G401.6 (cell line): ENCODE results near the gene TPGS1.

ENCODE experiments used
- FAIRE-seq: peaks from 2 replicates; lab custom pipeline; 2012; peaks lifted over from hg19 to GRCh38; lab: Jason Lieb, UNC

TPGS1 gene

DNA sequence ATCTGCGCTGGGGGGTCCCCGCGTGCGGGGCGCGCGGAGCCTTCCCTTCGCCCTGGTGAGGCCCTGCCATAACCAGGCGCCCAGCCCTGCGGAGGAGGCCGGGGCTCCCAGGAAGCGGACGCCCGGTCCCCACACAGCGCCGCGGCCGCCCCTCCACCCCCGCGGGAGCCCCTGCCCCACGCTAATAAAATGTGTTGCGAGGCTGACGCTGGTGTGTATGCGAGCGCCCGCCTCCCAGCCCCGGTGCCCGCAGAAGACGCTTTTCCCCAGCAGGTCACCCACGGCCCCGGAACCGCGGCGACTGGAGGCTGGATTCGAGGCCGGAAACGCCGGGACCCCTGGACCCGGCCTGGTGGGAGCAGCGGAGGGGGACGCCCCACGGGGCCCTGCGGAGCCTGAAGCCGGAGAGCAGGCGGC lies 12.2 kb downstream of the TPGS1 start:
- no peak for FAIRE-seq

DNA sequence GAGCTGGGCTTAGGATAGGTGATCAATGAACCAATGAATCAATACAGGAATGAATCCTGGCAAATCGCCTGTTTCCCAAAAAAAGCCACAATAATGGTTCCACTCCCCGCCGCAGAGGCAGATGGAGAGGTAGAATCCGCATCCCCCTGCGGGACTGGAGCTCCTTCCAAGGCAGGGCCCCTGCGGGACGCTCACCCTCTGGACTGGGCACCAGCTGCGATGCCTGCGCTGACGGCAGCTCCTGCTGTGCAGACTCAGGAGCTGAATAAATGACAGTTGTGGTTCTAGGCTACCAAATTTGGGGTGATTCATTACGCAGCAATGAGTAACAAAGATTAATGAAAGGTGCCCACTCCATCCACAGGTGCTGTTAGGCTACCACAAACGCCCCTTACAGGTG lies 15.4 kb downstream of the TPGS1 start:
- no peak for FAIRE-seq

DNA sequence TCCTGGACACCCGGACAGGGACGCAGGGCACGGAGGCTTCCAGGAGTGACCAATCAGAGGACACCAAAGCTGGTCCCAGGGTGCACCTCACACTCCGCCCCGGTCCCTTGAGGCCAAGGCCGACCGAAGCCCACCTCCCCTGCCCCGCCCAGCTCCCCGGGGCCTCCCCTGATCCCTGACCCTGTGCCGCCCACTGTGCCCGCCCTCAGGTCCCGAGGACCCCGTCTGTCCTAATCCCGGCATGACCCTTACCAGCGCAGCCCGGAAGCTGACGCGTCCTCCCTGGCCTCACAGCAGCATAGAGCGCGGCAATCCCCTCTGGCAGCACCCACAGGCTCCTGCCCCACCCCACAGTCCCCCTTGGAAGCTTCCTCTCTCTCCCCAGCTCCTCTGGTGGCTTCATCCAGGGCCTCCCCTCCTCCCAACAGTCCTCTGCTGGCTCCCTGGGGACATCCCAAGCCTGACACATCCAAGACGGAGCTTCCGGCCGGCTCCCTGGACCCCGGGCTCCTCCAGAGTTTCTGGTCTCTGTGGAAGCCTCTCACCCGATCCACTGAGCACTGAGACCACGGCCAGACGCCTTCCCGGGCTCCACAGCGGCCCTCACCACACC lies 16.9 kb downstream of the TPGS1 start:
- no peak for FAIRE-seq

DNA sequence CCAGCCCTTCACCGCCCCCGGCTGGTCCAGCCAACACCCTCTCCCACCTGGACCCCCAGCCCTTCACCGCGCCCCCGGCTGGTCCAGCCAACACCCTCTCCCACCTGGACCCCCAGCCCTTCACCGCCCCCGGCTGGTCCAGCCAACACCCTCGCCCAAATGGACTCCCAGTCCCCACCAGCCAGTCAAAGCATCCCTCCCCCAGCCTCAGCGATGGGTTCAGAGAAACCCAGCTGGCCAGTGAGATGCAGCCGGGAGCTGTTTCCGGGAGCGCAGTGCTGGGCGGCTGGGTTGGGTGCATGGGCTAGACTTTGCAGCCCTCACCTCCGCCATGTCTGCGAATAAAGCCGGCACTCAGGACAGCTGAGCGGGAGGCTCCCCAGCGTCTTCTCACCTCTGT lies 17.7 kb downstream of the TPGS1 start:
- no peak for FAIRE-seq

DNA sequence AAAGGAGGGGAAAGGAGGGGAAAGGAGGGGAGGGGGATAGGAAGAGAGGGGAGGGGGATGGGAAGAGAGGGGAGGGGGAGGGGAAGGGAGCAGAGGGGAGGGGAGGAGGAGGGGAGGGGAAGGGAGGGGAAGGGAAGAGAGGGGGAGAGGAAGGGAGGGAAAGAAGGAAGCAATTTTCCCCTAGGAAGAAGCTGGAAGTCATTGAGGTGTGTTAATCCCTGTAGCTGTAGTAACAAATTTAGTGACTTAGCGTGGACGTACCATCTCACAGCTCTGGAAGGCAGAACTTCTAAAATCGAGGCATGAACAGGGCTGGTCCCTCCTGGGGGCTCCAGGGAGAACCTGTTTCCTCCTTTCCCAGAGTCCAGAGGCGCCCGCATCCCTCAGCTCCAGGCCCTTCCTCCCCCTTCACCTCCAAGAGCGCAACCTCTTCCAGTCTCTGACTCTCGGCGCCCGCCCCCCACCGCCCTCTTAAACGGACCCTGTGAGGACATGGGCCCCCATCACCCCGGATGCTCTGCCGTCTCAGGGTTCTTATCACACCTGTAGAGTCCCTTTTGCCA lies 18.6 kb downstream of the TPGS1 start:
- no peak for FAIRE-seq

DNA sequence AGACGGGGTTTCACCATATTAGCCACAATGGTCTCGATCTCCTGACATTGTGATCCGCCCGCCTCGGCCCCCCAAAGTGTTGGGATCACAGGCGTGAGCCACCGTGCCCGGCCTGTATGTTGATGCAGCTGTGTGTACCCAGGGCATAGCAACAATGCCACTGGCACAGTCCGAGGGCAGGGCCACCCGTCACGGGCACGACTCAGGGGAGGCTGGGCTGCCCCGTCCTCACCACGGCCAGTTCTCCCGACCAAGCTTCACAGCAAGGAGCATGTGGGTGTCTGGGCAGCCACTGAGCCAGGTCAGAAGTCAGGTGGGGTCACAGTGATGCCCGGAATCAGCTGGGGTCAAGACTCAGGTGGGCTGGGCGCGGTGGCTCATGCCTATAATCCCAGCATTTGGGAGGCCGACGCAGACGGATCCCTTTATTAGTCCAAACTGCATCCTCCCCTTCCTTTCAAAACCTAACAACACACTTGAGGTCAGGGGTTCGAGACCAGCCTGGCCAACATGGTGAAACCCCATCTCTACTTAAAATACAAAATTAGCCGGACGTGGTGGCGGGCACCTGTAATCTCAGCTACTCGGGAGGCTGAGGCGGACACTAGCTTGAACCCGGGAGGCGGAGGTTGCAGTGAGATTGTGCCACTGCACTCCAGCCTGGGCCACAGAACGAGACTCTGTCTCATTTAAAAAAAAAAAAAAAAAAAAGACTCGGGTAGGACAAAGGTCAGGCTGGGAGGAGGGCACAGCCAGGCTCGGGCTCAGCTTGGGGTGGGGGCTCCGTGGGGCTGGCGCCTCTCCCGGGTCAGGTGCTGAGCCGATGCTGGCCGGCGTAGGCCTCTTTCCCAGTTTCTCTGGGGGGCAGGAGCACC lies 23.1 kb downstream of the TPGS1 start:
- FAIRE-seq: no peak

DNA sequence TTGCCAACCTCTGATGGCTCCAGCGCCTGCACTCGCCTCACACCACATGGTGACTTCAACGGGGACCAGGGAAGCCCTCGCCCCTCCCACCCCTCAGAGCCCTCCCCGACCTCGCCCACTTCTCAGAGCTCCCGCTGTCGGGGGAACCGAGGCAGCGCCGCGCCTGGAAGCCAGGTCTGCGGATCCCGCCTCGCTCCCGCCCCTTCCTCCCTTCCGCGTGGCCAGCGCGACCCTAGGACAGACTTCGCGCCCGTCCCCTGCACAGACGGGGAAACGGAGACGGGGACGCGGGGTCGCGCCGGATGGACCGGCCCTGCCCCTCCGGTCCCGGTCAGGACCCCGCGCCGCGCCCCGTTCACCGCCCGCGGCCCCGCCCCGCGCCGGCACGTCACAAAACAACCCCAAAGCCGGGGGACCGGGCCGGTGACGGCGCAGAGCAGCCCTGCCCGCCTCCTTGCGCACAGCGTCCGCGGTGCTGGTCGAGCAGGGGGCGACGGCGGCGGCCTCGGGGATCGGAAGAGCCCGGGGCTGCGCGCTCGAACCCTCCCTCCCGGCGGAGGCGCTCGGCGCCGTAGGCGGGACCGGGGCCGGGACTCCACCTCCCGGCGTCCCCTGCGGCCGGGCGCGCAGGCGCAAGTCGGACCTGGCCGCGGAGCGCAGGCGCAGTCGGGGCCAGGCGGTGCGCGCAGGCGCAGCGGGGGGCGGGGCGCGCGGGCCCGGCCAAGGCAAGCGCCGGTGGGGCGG lies 23.9 kb downstream of the TPGS1 start:
- FAIRE-seq: no peak

DNA sequence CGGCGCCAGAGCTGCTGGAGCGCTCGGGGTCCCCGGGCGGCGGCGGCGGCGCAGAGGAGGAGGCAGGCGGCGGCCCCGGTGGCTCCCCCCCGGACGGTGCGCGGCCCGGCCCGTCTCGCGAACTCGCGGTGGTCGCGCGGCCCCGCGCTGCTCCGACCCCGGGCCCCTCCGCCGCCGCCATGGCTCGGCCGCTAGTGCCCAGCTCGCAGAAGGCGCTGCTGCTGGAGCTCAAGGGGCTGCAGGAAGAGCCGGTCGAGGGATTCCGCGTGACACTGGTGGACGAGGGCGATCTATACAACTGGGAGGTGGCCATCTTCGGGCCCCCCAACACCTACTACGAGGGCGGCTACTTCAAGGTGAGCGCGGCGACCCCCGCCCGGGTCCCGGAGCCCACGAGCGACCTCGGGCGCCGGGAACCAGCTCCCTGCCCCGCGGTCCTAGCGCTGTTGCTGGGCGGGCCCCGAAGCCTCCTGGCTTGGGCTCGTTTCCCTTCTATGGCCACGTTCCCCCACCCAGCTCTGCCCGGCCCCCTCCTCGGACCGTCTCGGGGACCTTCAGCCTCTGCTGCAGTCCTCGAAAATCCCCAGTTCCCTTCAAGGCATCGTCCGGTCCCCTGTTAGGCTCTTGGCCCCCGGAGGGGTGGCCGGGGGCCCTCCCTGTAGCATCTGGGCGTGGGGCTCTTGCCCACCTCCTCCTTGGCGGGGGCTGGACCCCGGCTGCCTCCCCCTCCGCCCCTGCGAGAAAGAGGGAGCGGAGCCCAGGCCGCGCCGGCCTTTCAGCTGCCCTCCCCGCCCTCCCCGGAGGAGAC lies 24.7 kb downstream of the TPGS1 start, which contains the start of gene CDC34:
Gene CDC34 (plus strand): TSS at position 8 of the 808 bp plus-strand sequence. CDS start 172 bp downstream, at position 180.
- FAIRE-seq: no peak

DNA sequence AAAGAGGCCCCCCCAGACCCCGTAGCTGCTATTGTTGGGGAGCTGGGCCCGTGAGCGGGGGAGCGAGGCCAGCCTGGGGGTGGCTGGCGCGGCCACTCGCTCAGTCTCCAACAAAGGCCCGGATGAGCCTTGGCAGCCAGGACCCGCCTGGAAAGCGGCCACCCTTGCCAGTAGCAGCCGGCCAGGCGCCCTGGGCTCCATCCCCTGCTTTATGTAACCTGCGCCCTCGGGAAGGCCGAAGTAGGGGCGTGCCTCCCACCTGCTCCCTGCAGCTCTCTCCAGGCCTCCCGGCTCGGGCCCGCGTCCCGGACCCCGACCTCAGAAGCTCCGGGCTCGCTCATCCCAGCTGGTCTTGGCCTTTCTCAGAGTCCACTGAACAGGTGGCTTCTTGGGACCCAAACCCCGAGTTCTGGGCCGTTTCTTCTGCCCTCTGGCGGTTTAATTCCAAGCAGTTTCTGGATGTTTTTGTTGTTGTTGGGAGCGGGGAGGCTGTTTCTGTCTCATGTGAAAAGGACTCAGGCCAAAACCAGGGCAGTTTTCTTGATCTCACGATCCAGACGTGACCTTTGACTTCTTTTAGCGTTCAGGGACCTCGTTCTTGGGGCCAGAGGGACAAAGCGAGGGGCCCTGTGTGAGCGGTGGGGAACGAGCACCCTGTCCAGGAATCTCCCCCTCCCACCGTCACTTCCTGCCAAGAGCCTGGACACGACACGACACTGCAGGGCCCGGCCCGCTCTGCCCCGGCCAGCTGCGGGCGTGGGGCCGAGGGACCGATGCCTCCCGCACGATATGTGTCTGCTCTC lies 25.5 kb downstream of the TPGS1 start:
- no peak for FAIRE-seq

DNA sequence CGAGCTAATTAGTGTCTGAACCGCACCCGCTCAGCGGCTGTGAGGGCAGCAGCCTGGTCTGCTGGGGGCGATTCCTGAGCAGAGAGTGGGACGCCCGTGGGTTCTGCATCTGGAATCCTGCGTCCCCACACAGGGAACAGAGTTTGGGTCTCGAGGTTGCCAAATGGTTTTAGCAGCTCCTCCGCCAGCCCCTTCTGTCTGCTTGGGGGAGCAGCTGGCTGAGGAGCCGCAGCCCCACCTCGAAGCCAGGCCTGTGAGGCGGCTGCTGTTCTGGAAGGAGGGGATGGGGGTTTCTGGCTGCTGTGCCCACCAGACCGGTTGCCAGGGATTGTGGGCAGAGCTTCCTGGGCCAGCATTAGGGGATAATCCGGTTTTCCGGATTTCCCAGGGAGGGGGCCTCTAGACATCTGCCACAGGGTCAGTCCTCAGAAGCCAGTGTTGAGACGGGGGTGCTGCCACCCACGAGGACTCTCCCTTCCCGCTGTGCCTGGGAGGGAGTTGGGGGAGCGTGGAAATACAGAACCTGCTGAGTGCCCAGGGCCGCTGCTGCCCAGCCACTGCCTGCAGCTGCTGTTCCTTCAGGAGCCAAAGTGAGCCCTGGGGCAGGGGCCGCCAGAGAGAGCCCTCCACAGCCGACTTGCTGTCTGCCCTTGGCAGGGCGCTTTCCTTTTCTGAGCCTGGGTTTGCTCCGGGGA lies 26.2 kb downstream of the TPGS1 start:
- FAIRE-seq: no peak

DNA sequence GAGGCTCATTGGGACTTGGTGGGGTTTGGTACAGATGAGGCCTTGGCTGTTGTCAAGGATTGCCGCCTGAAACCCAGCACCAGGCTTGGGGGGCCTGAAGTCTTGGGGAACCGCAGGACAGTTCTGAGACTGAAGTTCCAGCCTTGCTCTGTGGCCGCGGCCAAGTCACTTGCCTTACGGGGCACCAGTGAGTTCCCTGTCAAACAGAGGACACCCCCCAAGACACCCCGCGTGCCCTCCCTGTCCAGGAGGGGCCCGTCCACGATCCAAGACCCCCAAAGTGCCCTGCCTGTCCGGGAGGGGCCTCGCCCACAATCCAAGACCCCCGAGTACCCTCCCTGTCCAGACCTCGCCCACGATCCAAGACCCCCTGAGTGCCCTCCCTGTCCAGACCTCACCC lies 26.8 kb downstream of the TPGS1 start:
- no peak for FAIRE-seq

DNA sequence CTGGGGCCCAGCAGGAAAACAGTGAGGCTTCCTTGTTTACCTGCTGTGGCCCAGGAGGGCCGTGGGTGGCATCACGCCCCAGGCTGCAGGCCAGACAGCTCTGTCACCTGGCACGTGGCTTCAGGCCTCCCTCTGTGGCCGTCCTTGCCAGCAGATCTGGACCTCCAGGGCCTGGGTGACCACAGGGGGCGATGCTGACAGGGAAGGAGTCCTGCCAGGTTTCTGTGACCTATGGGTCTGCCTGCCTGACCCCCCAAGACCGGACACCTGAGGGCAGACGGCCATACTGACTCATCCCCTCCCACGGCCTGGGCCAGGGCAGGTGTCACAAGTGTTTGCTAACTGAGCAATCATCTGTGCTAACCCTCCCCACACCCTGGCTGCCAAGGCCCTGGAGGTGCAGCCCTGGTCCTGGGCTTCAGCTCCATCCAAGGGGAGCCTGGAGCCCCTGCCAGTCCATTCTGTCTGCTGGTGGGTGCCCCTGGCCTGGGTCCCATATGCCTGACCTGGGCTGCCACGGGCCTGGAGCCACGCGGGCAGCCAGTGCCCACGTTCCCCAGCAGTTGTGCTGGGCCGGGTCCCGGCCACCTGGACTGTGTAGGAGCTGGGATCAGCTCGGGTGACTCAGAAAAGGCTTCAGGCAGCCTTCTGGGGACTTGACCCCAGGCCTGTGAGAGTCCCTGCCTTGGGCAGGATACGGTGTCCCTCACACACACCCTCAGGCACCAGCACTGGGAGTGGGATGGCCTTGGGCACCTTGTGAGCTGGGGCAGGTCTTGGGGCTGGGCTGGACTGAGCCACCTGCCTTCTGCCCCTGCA lies 27.9 kb downstream of the TPGS1 start:
- no peak for FAIRE-seq

DNA sequence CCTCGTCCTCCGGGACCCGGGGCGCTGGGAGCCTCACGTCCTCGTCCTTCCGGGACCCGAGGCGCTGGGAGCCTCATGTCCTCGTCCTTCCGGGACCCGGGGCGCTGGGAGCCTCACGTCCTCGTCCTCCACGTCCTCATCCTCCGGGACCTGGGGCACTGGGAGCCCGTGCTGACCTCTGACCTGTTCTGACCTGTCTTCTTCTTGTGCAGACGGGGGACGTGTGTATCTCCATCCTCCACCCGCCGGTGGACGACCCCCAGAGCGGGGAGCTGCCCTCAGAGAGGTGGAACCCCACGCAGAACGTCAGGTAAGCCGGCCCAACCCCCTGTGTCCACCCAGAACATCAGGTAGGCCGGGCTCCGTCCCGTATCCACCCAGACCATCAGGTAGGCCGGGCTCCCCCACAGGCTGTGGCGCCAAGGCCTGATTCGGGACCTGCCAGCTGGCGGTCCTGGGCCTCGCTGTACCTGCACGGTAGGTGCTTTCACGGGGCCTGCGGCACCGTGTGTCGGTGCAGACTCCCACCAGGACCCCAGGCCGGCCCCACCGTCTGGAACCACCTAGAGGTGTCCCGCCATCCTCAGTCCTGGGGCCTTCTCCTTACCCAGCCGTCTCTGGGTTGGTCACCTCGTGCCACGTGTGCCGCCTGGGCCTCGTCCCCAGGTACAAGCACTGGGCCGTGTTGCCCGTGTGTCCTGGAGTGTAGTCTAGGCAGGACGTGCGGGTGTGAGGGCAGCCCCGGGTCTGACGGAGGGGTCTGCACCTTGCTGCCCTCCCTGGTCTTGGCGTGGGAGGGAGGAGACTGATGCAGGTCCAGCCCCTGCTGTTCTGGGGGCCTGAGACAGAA lies 29.0 kb downstream of the TPGS1 start:
- no peak for FAIRE-seq

DNA sequence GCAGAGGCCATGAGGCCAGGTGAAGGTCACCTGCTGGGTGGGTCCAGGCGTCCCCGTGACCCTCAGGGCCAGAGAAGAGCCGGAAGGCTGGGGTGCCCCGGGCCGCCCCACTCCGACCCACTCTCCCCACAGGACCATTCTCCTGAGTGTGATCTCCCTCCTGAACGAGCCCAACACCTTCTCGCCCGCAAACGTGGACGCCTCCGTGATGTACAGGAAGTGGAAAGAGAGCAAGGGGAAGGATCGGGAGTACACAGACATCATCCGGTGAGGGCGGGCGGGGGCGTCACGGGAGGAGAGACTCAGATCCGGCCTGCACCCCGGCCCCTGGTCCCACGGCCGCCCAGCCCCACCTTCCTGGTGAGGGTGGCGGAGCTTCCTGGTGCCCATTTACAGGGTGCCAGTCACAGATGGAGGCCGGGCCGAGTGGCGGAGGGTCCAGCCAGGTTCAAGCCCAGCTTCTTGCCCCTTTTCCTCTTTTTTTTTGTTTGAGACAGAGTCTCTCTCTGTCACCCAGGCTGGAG lies 29.6 kb downstream of the TPGS1 start:
- FAIRE-seq: no peak

DNA sequence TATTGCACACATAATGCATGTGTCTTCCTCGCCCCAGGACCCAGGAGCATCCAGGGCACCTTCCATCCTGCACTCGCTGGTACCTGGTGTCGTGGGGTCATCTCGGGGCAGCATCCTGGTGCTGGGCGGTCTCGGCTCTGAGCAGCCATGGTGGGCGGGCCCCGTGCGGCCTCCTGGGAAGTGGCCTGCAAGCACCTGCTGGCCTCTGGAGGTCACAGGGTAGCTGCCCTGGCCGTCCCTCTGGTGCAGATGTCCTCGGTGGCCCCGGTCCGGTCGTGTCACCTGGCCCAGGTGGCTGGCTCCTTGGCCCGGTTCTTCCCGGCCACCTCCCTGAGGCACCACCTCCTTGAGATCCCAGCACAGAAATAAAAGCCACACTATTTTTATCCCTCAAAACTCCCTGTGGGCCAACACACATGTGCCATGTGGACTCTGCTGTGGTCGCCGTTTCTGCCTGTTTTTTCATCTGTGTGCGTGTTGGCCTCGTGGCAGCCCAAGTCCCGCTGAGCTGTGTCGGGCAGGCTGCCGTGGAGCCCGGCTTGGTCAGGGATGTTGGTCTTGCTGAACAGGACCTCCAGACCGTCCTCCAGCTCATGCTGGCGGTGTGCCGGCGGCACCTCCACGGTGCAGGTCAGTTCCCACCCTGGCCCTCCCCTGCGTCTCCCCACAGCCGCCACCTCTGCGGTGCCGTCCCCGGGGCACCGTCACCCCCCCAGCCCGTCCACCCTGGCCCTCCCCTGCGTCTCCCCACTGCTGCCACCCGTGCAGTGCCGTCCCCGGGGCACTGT lies 31.5 kb downstream of the TPGS1 start:
- FAIRE-seq: no peak

DNA sequence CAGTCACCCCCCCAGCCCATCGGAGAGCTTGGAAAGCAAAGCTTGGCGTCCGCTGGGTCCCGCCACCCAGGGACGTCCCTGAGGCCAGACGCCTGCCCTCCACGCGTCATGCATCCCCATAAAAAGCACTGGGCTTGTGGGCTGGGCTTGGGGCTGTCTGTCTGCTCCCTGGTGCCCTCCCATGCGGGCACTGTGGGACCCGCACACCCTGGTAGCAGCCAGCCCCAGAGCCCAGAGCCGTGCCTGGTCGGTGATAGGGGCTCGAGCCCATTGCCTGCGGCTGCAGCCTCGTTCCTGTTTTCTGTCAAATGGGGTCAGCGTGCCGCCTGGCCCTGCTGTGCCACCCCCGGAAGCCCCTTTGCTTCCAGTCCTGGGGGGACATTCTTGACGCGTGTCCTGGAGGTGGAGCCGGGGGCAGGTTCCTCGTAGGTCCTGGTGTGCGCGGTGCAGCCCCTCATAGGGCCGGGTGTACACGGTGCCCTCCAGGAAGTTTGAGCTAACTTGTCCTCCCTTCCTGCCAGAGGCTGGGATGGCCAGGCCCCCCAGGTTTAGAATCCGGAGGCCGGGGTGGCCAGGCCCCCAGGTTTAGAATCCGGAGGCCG lies 32.2 kb downstream of the TPGS1 start:
- no peak for FAIRE-seq
